EL (cell line): ENCODE measurements around the gene COMMD4.
A peak's percentile ranks its signal among the peaks of the same experiment; 100 is the strongest.
"Not testable (repeated sequence)": the region's sequence is repeated elsewhere in the genome, so short reads cannot be mapped to it uniquely, and the experiment has no call there.

ENCODE experiments used
- DNase-seq: peaks from one replicate; pipeline ENCODE4 v3.0.0-alpha.2; 2016

The COMMD4 gene

DNA sequence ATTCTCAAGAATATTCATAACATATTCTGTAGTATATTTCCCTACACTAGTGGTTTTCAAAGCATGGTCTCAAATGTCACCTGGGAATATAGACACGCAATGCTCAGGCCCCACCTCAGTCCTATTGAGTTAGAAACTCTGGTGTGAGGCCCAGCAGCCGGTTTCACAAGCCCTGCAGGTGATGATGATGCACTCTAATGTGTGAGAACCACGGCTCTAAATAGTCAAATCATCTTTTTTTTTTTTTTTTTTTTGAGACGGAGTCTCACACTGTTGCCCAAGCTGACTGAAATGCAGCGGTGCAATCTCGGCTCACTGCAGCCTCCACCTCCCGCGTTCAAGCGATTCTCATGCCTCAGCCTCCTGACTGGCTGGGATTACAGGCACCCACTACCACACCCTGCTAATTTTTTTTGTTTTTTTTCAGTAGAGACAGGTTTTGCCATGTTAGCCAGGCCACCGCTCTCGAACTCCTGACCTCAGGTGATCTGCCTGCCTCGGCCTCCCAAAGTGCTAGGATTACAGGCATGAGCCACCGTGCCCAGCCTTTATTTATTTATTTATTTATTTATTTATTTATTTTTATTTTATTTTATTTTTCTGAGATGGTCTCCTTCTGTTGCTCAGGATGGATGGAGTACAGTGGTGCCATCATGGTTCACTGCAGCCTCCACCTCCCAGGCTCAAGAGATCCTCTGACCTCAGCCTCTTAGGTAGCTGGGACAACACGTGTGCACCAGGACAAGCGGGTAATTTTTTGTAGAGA lies 2.0 kb upstream of the COMMD4 start:
- not testable (repeated sequence) for DNase-seq

GRCh38 chr15:75335313-75335704 lies 554 bp upstream of the COMMD4 start:
- DNase-seq: no peak

- no peak for DNase-seq
Measured at GRCh38 chr15:75338661-75339240, 2.9 kb downstream of the COMMD4 start.

- no peak for DNase-seq
Measured at GRCh38 chr15:75339531-75340240, 3.8 kb downstream of the COMMD4 start.

DNA sequence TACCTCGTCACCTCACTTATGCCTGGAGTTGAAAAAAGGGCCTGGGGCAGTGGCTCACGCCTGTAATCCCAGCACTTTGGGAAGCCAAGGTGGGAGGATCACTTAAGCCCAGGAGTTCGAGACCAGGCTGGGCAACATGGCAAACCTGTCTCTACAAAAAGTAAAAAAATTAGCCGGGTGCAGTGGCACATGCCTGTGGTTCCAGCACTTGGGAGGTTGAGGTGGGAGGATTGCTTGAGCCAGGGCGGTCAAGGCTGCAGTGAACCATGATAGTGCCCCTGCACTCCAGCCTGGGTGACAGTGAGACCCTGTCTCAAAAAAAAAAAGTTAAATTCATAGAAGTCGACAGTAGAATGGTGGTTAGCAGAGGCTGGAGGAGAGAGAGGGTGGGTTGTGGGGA lies 6.4 kb downstream of the COMMD4 start:
- DNase-seq: no peak

DNA sequence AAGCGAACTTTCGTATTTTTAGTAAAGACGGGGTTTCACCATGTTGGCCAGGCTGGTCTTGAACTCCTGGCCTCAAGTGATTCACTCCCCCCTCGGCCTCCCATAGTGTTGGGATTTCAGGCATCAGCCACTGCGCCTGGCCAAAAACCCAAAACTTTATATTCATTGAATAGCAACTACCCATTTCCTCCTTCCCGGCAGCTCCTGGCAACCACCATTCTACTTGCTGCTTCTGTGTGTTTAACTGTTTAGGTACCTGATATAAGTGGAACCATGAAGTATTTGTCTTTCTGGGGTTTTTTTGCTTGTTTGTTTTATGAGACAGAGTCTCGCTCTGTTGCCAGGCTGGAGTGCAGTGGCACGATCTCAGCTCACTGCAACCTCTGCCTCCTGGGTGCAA lies 8.1 kb downstream of the COMMD4 start:
- DNase-seq: not testable (repeated sequence)

DNA sequence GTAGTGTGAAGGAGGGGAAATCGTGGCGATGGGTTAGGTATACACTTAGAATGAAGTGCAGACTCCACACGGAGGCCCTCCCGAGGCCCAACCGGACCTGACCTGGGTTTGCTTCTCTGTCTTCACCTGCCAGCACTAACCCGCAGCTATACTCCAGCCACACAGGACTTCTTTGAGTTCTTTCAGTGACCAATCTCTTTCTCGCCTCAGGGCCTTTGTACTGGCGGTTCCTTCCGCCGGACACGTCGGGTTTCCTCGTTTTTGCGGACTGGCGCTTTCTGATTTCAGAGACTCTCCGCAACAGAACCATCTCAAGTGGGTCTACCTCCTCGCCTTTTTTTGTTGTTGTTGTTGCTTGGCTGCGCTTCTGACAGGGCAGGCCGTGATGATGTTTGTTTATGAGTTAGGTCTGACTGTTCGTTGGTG lies 10.9 kb downstream of the COMMD4 start, which contains the start of gene NEIL1:
TSS of gene NEIL1 (plus strand) at position 244 of the 426 bp plus-strand sequence. CDS start 1,867 bp downstream, outside the sequence.
- no peak for DNase-seq

- no peak for DNase-seq
Measured at GRCh38 chr15:75347222-75348033, 11.6 kb downstream of the COMMD4 start.

DNA sequence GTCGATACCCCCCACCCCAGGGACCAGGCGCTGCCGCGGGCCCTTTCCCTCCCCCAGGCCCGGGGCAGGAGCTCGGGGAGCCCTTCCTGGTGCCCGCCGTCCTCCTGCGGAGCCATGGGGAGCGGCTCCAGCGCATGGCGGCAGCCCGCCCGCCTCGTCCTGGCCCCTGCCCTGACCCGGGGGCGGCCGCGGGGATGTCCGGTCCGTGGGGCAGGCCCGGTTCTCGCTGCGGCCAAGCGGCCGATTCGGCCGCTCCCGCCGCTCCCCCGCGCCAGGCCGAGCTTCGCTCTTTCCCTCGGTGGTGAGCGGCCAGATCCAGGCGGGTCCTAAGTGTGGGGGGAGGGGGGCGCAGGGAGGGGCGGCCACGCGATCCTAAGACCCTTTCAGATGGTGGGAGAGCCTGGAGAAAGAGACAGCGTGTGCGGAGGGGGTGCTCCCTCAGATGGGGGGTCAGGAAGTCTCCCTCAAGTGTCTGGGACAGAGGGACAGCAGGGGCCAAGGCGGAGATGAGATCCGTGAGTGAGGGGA lies 12.2 kb downstream of the COMMD4 start:
- DNase-seq: peak; percentile 15

GRCh38 chr15:75348562-75349350 lies 12.9 kb downstream of the COMMD4 start:
- no peak for DNase-seq

- DNase-seq: not testable (repeated sequence)
Measured at GRCh38 chr15:75349351-75349669, 13.4 kb downstream of the COMMD4 start.

- DNase-seq: no peak
Measured at GRCh38 chr15:75349851-75350588, 14.2 kb downstream of the COMMD4 start.

DNA sequence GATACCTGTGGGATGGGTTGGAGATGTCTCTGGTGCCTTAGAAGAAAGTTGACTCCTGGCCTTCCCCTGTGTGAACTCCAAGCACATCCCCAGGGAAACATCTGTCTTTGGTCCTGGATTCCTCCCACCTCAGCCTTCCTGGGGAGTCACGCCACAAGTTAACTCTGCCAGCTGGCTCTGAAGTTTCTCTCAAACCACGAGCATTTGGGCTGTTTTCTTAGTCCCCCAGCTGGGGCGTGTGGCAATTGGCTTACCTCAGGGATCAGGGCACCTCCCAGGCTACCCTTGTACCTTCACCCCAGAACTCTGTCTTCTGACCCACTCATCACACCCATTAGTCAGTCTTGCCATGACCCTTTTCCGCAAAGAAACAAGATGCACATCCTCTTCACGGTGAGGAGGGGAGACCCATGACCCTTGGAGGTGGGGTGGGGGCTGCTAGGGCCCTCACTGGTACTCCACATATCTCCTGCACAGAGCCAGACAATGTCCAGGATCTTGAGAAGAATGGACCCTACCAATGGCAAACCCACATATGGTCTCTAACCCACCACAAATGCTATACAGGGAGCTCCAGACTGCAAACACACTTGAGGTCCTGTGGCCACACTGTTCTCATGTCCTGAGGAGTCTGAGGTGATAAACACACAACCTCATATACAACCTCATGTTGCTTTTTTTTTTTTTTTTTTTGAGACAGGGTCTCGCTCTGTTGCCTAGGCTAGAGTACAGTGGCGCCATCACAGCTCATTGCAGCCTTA lies 14.9 kb downstream of the COMMD4 start:
- DNase-seq: no peak

- DNase-seq: no peak
Measured at GRCh38 chr15:75352186-75353080, 16.6 kb downstream of the COMMD4 start.

- DNase-seq: no peak
Measured at GRCh38 chr15:75353604-75354003, 17.7 kb downstream of the COMMD4 start.

DNA sequence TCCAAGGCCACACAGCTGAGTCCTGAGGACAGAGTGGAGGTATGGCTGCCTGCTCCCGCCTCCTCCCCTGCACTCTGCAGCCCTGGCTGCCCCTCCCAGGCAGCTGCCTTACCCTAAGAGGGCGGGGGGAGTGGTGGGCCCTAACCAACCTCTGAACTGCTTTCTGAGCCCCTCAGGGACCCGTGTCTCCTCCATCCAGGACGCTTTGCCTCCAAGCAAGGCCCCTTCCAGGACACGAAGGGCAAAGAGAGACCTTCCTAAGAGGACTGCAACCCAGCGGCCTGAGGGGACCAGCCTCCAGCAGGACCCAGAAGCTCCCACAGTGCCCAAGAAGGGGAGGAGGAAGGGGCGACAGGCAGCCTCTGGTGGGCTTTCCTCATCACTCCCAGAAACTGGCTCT lies 18.6 kb downstream of the COMMD4 start:
- DNase-seq: no peak

GRCh38 chr15:75355369-75355768 lies 19.5 kb downstream of the COMMD4 start:
- DNase-seq: no peak

- DNase-seq: no peak
Measured at GRCh38 chr15:75356006-75356405, 20.1 kb downstream of the COMMD4 start.

DNA sequence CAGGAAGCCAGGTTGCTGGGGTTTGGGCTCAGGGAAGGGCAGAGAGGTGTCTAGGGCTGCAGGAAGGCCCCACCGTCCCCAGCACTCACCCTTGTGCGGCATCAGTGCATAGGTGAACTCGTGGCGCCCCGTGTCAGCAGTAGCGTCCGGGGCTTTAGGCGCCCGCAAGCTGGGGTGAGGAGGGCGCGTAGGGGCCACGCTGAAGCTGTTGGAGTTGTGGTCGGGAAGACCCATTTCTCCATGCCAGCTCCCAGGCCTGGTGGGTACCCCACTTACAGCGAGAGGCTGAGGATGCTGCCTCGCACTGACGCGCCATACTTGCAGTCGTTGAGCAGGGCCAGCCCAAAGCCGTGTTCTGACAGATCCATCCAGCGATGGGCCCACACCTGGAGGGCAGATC lies 20.7 kb downstream of the COMMD4 start:
- no peak for DNase-seq
